Neural progenitor cell (in vitro differentiated cells): ENCODE results near the gene IDNK. TPM values are rescaled to one million over a fixed set of nuclear protein-coding genes. Genes with fewer than 3 reads are reported as not detected.

Experiments used
- DNase-seq: peaks from one replicate; pipeline ENCODE4 v3.0.0-alpha.2; 2016; ENCODE audit warnings: low spot score
- H2AFZ ChIP-seq: fragments of 200-600 bp; sonication (generic); replicated peaks from 2 replicates; pipeline ENCODE4 v1.6.1; 2016; ENCODE audit warnings: antibody characterized with exemption
- H3F3A ChIP-seq: fragments of 200-600 bp; sonication (generic); 2 replicates; pipeline ENCODE4 v1.6.1; 2016; ENCODE audit warnings: antibody characterized with exemption, low read depth
- H3K27ac ChIP-seq: fragments of 200-600 bp; sonication (generic); 2 replicates; pipeline ENCODE4 v1.5.1; 2016; ENCODE audit warnings: mild to moderate bottlenecking
- H3K27me3 ChIP-seq: fragments of 200-600 bp; sonication (generic); 2 replicates; pipeline ENCODE4 v1.6.1; 2016; ENCODE audit warnings: mild to moderate bottlenecking, moderate library complexity
- H3K36me3 ChIP-seq: fragments of 200-600 bp; sonication (generic); 2 replicates; pipeline ENCODE4 v1.5.1; 2016
- H3K4me1 ChIP-seq: fragments of 200-600 bp; sonication (generic); 2 replicates; pipeline ENCODE4 v1.6.1; 2016; ENCODE audit warnings: mixed run types
- H3K4me2 ChIP-seq: fragments of 200-600 bp; sonication (generic); 2 replicates; pipeline ENCODE4 v1.6.1; 2016
- H3K4me3 ChIP-seq: fragments of 200-600 bp; sonication (generic); 2 replicates; pipeline ENCODE4 v1.5.1; 2016
- H3K79me2 ChIP-seq: fragments of 200-600 bp; sonication (generic); 2 replicates; pipeline ENCODE4 v1.6.1; 2016; ENCODE audit warnings: low read depth
- H3K9ac ChIP-seq: fragments of 200-600 bp; sonication (generic); 2 replicates; pipeline ENCODE4 v1.6.1; 2016
- H3K9me3 ChIP-seq: fragments of 200-600 bp; sonication (generic); 2 replicates; pipeline ENCODE4 v1.5.1; 2016; ENCODE audit warnings: low read depth
- H4K20me1 ChIP-seq: fragments of 200-600 bp; sonication (generic); 2 replicates; pipeline ENCODE4 v1.6.1; 2016; ENCODE audit warnings: low read depth
- H3K27ac Mint-ChIP-seq: 3 replicates; pipeline ENCODE4 v1.8.0; 2021; ENCODE audit warnings: mixed read lengths
- H3K27me3 Mint-ChIP-seq: 2 replicates; pipeline ENCODE4 v1.8.0; 2022; ENCODE audit warnings: low read depth, mild to moderate bottlenecking, inconsistent platforms, moderate library complexity, mixed read lengths; ENCODE audit not compliant: insufficient read depth
- H3K36me3 Mint-ChIP-seq: 3 replicates; pipeline ENCODE4 v1.8.0; 2021; ENCODE audit warnings: mixed read lengths
- H3K4me1 Mint-ChIP-seq: 3 replicates; pipeline ENCODE4 v1.8.0; 2021; ENCODE audit warnings: mixed read lengths
- H3K4me3 Mint-ChIP-seq: 3 replicates; pipeline ENCODE4 v1.8.0; 2021; ENCODE audit warnings: mild to moderate bottlenecking, moderate library complexity, mixed read lengths
- H3K9me3 Mint-ChIP-seq: 3 replicates; pipeline ENCODE4 v1.8.0; 2020; ENCODE audit warnings: mixed read lengths
- EZH2 ChIP-seq: fragments of 200-600 bp; sonication (generic); IDR thresholded peaks from 2 replicates; pipeline ENCODE4 v1.6.1; 2017; ENCODE audit warnings: antibody characterized with exemption, mild to moderate bottlenecking, moderate library complexity
- EZH2phosphoT487 ChIP-seq: fragments of 200-600 bp; sonication (generic); IDR thresholded peaks from 2 replicates; pipeline ENCODE4 v1.6.1; 2017; ENCODE audit warnings: antibody characterized with exemption
- total RNA-seq: library from RNA; depleted of rRNA; stranded (reverse); fragments of >200 nt; gene quantifications from 2 replicates; pipeline ENCODE4 v1.2.3, GENCODE V29; 2015; ENCODE audit warnings: low replicate concordance
- TF ChIP-seq, protein P1 (sequence below): fragments of 200-600 bp; sonication (generic); IDR thresholded peaks from 2 replicates; pipeline ENCODE4 v1.5.1; 2017; ENCODE audit warnings: antibody characterized with exemption, mild to moderate bottlenecking

The IDNK gene
- total RNA-seq, 1 donor from 2014 or later: 9.0 TPM

DNA sequence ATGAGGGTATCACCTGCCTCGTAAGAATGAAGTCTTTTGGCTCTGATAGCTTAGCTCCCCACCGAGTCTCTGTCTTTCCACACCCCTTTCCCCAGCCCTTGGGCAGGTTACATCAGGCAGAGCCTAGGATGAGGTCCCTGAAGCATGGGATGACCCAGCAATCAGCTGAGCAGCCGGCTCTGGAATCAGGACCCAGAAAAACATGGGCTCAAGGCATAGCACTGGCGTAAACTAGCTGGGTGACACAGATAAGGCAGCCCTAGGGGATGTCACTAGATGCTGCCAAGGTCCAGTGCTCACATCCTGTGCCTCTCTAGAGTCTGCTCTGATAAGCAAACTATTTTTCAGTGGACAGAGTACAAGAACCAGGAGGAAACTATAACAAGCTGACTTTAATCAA is 26.6 kb downstream of the IDNK start:
- Histone ChIP-seq H3K4me3 (no peak overlapping the region), H2AFZ (no peak overlapping the region), H3F3A (peaks cover 7% of the 10 kb centered on the region), H3K4me1 (no peaks in the 10 kb centered on the region), H3K9ac (no peak overlapping the region), H3K4me2 (no peak overlapping the region), H3K27me3 (no peaks in the 10 kb centered on the region), H3K36me3 (peaks cover 10% of the 10 kb centered on the region), H3K27ac (no peak overlapping the region), H3K9me3 (no peaks in the 10 kb centered on the region), H4K20me1 (no peaks in the 10 kb centered on the region), H3K79me2 (no peaks in the 10 kb centered on the region)
- Mint-ChIP-seq H3K9me3 (peaks cover 11% of the 10 kb centered on the region), H3K27ac (no peak overlapping the region), H3K27me3 (peaks cover 2% of the 10 kb centered on the region), H3K4me3 (no peak overlapping the region), H3K36me3 (peaks cover 34% of the 10 kb centered on the region), H3K4me1 (peaks cover 6% of the 10 kb centered on the region)
- TF ChIP-seq, protein P1, sequence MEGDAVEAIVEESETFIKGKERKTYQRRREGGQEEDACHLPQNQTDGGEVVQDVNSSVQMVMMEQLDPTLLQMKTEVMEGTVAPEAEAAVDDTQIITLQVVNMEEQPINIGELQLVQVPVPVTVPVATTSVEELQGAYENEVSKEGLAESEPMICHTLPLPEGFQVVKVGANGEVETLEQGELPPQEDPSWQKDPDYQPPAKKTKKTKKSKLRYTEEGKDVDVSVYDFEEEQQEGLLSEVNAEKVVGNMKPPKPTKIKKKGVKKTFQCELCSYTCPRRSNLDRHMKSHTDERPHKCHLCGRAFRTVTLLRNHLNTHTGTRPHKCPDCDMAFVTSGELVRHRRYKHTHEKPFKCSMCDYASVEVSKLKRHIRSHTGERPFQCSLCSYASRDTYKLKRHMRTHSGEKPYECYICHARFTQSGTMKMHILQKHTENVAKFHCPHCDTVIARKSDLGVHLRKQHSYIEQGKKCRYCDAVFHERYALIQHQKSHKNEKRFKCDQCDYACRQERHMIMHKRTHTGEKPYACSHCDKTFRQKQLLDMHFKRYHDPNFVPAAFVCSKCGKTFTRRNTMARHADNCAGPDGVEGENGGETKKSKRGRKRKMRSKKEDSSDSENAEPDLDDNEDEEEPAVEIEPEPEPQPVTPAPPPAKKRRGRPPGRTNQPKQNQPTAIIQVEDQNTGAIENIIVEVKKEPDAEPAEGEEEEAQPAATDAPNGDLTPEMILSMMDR: no peak
- TF ChIP-seq EZH2phosphoT487 (no peak), EZH2 (no peak)
- no peak for DNase-seq

DNA sequence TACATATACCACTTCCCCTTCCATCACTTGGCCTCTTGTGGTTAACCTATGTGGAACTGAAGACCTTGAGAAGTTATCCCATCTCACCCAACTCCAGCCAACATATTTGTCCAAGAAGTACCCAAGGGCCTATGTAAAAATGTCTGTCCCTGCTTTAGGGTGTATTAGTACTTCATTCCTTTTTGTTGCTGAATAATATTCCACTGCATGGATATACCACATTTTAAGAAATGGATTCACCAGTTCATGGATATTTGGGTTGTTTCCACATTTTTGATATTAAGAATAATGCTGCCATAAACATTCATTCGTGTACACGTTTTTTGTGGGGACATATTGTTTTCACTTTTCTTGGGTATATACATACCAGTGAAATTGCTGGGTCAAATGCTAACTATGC is 28.6 kb downstream of the IDNK start:
- H3K4me1 ChIP-seq: no peaks in the 10 kb centered on the region
- H3K36me3 ChIP-seq: peaks cover 10% of the 10 kb centered on the region
- H4K20me1 ChIP-seq: no peaks in the 10 kb centered on the region
- TF ChIP-seq EZH2phosphoT487: no peak
- no peak for TF ChIP-seq EZH2
- H3K4me3 ChIP-seq: no peak overlapping the region
- Mint-ChIP-seq H3K27me3 (peaks cover 4% of the 10 kb centered on the region), H3K9me3 (peaks cover 11% of the 10 kb centered on the region), H3K4me3 (no peak overlapping the region), H3K36me3 (peaks cover 48% of the 10 kb centered on the region), H3K27ac (no peak overlapping the region), H3K4me1 (peaks cover 6% of the 10 kb centered on the region)
- no peak for DNase-seq
- no peaks in the 10 kb centered on the region for H3K79me2 ChIP-seq
- no peaks in the 10 kb centered on the region for H3K9me3 ChIP-seq
- H3K27me3 ChIP-seq: no peaks in the 10 kb centered on the region
- no peak overlapping the region for H2AFZ ChIP-seq
- no peak overlapping the region for H3K27ac ChIP-seq
- no peak overlapping the region for H3K4me2 ChIP-seq
- no peak overlapping the region for H3K9ac ChIP-seq
- H3F3A ChIP-seq: peaks cover 7% of the 10 kb centered on the region

DNA sequence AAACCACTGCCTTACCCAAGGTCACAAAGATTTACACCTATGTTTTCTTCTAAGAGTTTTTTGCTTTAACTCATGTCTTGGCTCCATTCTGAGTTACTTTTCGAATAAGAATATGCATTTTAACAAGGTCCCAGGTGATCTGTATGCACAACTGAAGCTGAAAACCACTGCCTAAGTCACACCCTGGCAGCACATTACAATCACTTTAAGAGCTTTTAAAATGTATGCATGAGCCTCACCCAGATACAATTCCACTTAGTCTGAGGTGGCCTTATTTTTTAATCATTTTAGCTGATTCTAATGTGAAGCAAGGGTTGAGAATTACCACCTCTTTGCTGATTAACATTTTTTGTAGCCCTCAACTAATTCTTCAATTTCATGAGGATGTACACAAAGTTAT is 29.5 kb downstream of the IDNK start:
- Histone ChIP-seq H3K4me2 (no peak overlapping the region), H3K9me3 (no peaks in the 10 kb centered on the region), H2AFZ (no peak overlapping the region), H3K27me3 (no peaks in the 10 kb centered on the region), H3K36me3 (peaks cover 10% of the 10 kb centered on the region), H3F3A (peaks cover 7% of the 10 kb centered on the region), H3K4me1 (no peaks in the 10 kb centered on the region), H4K20me1 (no peaks in the 10 kb centered on the region), H3K27ac (no peak overlapping the region), H3K79me2 (no peaks in the 10 kb centered on the region), H3K9ac (no peak overlapping the region), H3K4me3 (no peak overlapping the region)
- Mint-ChIP-seq H3K27ac (no peak overlapping the region), H3K36me3 (peaks cover 48% of the 10 kb centered on the region), H3K4me3 (no peak overlapping the region), H3K27me3 (peaks cover 4% of the 10 kb centered on the region), H3K4me1 (peaks cover 4% of the 10 kb centered on the region), H3K9me3 (peaks cover 11% of the 10 kb centered on the region)
- no peak for DNase-seq
- TF ChIP-seq, protein P1: no peak
- no peak for TF ChIP-seq EZH2
- no peak for TF ChIP-seq EZH2phosphoT487

DNA sequence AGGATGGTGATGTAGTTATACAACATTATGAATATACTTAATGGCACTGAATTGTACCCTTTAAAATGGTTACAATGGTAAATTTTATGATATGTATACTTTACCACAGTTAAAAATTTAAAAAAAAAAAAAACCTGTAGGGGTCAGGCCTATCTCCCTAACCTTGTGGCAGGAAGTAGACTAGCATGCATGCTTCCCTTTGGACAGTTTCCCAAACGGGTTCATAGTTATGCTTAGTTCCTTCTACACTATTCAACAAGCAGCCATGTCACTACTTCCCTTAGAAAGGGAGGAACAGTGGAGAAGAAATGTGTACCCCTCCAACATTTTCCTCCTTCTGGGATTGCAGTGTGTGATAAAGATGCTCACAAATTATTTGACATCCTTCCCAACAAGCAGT is 32.5 kb downstream of the IDNK start:
- Mint-ChIP-seq H3K27ac (no peak overlapping the region), H3K4me3 (no peak overlapping the region), H3K27me3 (peaks cover 2% of the 10 kb centered on the region), H3K36me3 (peaks cover 45% of the 10 kb centered on the region), H3K4me1 (no peaks in the 10 kb centered on the region), H3K9me3 (peaks cover 11% of the 10 kb centered on the region)
- no peak overlapping the region for H3K4me3 ChIP-seq
- H3K36me3 ChIP-seq: peaks cover 27% of the 10 kb centered on the region
- H3K79me2 ChIP-seq: no peaks in the 10 kb centered on the region
- H2AFZ ChIP-seq: no peak overlapping the region
- no peak overlapping the region for H3K4me2 ChIP-seq
- no peaks in the 10 kb centered on the region for H3K9me3 ChIP-seq
- H4K20me1 ChIP-seq: no peaks in the 10 kb centered on the region
- H3K27ac ChIP-seq: no peak overlapping the region
- TF ChIP-seq EZH2phosphoT487 (no peak), EZH2 (no peak)
- TF ChIP-seq, protein P1: no peak
- peaks cover under 1% of the 10 kb centered on the region for H3F3A ChIP-seq
- no peaks in the 10 kb centered on the region for H3K4me1 ChIP-seq
- no peak overlapping the region for H3K9ac ChIP-seq
- no peak for DNase-seq
- no peaks in the 10 kb centered on the region for H3K27me3 ChIP-seq
